Activated naive CD8-positive, alpha-beta T cell treated with anti-CD3 and anti-CD28 coated beads, Interleukin-2, amount 50 U/mL, for 16 hours (primary cell): Measurements from ENCODE around the gene GPC5.
"Not testable (repeated sequence)": the region's sequence is repeated elsewhere in the genome, so short reads cannot be mapped to it uniquely, and the experiment has no call there.

Experiments
- DNase-seq: peaks from one replicate; pipeline ENCODE4 v3.0.0-alpha.2; 2020; ENCODE audit warnings: low read depth, low spot score

GPC5 gene

GRCh38 chr13:92259523-92259922 is 861.1 kb downstream of the GPC5 start:
- no peak for DNase-seq

DNA sequence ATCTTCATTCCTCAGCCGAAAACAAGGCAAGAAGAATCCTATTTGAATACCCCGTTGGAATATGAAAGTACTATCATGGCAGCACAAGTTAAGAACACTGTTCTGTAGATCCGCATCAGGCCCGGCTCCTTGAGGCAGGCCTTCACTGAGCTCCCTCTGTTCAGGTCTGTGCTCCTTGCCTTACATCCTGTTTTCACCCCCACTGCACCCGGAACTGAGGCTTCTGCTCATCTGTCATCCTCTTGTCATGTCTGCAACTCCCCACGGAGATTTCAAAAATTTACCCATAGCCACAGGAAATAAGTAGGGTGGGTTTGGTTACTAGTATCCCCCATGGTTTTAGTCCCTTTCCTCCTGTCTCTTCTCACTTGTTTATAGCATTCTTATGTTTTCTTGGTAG is 861.9 kb downstream of the GPC5 start:
- no peak for DNase-seq

- no peak for DNase-seq
Measured at GRCh38 chr13:92262100-92262788, 863.8 kb downstream of the GPC5 start.

DNA sequence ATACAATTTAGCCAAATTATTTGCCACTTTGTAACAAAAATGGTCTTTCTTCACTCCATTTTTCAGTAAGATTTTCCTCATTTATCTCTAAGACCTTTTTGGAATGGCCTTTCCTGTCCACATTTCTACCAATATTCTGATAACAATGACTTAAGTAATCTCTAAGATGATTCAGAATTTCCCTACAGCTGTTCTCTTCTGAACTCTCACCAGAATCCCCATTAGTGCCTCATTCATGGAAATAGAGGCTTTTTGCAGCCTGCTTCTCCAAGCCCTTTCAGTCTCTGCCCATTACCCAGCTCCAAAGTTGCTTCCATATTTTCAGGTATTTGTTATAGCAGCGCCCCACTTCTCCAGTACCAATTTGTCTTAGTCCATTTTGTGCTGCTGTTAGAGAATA is 867.0 kb downstream of the GPC5 start:
- no peak for DNase-seq

- DNase-seq = no peak
Measured at GRCh38 chr13:92270990-92271389, 872.6 kb downstream of the GPC5 start.

DNA sequence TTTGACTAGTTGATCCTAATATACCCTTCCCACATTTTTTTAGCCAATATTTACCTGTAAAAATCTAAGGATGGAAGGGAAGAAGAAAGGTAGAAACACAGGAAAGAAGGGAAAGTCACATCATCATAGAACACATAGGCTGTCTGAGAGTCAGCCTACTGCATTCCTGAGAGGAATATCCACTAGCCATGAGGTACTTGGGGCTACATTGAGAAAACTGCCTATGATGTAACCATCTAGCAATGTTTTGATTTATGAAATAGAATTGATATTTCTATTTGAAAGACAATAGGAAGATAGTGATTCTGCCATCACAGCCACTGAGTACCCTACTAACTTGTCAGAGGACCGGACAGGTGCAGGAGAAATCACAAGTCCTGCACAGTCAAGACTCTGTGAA is 873.8 kb downstream of the GPC5 start:
- no peak for DNase-seq

DNA sequence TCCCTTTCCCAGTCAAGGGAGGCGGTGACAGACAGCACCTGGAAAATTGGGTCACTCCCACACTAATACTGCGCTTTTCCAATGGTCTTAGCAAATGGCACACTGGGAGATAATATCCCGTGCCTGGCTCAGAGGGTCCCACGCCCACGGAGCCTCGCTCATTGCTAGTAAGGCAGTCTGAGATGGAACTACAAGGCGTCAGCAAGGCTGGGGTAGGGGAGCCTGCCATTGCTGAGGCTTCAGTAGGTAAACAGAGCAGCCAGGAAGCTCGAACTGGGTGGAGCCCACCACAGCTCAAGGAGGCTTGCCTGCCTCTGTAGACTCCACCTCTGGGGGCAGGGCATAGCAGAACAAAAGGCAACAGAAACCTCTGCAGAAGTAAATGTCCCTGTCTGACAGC is 882.6 kb downstream of the GPC5 start:
- DNase-seq = not testable (repeated sequence)

DNA sequence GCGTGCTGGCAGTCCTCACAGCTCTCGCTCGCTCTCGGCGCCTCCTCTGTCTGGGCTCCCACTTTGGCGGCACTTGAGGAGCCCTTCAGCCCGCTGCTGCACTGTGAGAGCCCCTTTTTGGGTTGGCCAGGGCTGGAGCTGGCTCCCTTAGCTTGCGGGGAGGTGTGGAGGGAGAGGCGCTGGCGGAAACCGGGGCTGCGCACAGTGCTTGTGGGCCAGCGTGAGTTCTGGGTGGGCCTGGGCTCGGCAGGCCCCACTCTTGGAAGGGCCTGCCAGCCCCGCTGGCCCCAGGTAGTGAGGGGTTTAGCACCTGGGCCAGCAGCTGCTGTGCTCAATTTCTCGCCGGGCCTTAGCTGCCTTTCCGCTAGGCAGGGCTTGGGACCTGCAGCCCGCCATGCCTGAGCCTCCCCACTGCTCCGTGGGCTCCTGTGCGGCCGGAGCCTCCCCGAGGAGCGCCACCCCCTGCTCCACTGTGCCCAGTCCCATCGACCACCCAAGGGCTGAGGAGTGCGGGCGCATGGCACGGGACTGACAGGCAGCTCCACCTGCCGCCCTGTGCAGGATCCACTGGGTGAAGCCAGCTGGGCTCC is 892.4 kb downstream of the GPC5 start:
- DNase-seq = not testable (repeated sequence)

DNA sequence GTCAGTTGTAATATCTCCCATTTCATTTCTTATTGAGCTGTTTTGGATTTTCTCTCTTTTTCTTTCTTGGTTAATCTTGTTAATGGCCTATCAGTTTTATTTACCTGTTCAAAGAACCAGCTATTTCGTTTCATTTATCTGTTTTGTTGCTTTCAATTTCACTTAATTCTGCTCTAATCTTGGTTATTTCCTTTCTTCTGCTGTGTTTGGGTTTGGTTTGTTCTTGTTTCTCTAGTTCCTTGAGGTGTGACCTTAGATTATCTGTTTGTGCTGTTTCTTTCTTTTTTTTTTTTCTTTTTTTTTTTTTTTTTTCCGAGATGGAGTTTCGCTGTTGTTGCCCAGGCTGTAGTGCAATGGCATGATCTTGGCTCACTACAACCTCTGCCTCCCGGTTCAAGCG is 896.1 kb downstream of the GPC5 start:
- DNase-seq = not testable (repeated sequence)

GRCh38 chr13:92296154-92296671 is 897.8 kb downstream of the GPC5 start:
- not testable (repeated sequence) for DNase-seq

GRCh38 chr13:92297971-92298942 is 899.8 kb downstream of the GPC5 start:
- DNase-seq = no peak

DNA sequence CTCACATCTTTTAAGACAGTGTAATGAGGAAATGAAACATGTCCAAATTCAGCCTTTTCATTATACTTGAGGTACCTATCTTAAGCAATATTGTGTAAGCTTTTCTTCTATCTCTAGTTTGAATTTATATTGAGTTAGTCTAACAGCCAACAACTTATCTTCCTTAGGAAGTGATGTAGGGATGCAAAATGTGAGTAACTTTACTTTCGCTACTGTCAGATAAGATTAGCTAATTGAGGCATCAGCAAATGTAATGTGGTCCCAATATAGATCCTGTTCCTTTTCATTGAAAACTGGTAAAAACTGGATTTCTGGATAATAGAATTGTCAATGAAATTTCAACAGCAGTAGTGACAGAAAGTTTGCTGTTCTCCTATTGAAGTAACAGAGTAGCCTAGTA is 902.2 kb downstream of the GPC5 start:
- DNase-seq = no peak

GRCh38 chr13:92303428-92303827 is 905.0 kb downstream of the GPC5 start:
- DNase-seq = no peak

DNA sequence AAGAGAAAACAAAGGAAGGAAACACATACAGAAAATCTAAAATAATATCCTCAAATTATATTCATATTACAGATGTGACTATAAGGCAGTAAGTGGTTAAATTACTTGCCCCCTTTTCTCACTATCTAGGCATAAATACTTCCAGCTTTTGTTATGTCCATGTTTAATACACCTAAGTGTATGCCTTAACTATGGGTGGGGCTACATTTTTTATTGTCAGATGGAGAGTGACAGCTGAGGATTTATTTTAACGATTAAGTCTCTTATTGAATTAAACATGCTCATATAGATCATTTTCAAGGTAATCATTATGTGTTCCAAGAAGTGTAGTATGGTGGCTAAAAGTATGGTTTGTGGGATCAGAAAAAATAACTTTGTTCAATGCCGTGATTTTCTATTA is 909.3 kb downstream of the GPC5 start:
- no peak for DNase-seq

DNA sequence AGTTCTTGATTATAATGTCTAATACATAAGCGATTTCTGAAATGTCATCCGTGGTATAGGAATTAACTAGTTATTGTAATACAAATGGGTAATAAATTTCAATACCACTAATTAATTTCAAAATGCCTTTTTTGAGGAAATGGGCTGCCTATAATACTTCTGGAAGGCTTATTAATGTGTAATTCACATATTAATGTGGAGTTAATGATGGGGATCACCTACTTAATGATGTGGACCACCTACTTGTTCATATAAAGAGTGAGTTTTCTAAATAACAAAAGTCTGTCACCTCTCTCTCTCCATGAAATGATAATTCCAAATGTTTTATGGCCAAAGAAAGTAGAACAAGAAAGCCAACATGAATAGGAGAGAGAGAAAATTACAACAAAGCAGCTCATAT is 914.4 kb downstream of the GPC5 start:
- no peak for DNase-seq

DNA sequence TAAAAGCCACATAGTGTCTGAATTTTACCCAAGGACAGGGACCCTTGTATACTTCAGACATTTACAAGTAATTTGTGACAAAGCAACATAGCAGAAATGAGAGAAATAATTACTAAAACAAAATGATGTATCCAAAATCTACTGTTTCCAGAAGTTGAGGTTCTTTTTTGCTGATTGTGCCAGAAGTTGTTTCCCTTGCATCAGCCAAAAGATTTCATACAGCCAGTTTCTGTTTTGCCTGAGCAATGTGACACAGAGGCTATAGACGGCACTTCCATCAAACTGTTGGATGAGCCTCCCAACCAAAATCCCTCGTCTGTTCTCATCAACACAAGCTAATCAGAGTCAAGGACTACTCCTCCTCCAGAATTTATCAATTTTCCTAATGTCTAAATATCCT is 915.0 kb downstream of the GPC5 start:
- DNase-seq = no peak

GRCh38 chr13:92315265-92315664 is 916.8 kb downstream of the GPC5 start:
- no peak for DNase-seq

- DNase-seq = no peak
Measured at GRCh38 chr13:92316030-92316429, 917.6 kb downstream of the GPC5 start.

DNA sequence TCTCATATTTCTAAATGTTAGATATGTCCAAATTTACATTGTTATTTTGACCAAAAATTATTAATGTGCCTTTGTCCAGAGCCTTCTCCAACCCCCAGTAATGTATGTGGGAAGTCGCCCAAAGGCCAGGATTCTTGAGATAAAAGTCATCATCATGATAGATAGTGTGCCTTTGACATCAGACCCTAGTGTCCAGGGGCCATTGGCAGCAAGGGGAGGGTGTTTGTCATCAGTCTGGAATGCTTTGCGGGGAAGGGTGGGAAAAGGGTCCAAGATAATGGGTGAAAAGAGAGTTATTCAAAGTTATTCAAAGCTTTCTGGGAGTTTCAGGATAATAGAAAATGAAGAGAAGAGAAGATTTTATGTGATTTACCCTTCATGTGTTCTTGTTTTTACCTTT is 918.6 kb downstream of the GPC5 start:
- DNase-seq = no peak

GRCh38 chr13:92320323-92320722 is 921.9 kb downstream of the GPC5 start:
- no peak for DNase-seq

- DNase-seq = no peak
Measured at GRCh38 chr13:92321174-92321573, 922.8 kb downstream of the GPC5 start.

- DNase-seq = no peak
Measured at GRCh38 chr13:92345627-92346026, 947.2 kb downstream of the GPC5 start.
